Type B pancreatic cell (in vitro differentiated cells): Measurements from ENCODE around the gene FPGT. TPM values are rescaled to one million over a fixed set of nuclear protein-coding genes. Genes with fewer than 3 reads are reported as not detected.

ENCODE experiments used
- DNase-seq: peaks from one replicate; pipeline ENCODE4 v3.0.0; 2021; ENCODE audit warnings: mixed read lengths; ENCODE audit not compliant: unreplicated experiment; ENCODE audit errors: extremely low spot score
- H3K27ac Mint-ChIP-seq: 2 replicates; pipeline ENCODE4 v1.8.0; 2021; ENCODE audit warnings: mild to moderate bottlenecking, mixed read lengths
- H3K27me3 Mint-ChIP-seq: 2 replicates; pipeline ENCODE4 v1.8.0; 2021; ENCODE audit warnings: mixed read lengths
- H3K36me3 Mint-ChIP-seq: 2 replicates; pipeline ENCODE4 v1.8.0; 2021; ENCODE audit warnings: mixed read lengths
- H3K4me1 Mint-ChIP-seq: one replicate; pipeline ENCODE4 v1.8.0; 2021; ENCODE audit warnings: mixed read lengths; ENCODE audit not compliant: unreplicated experiment
- H3K4me3 Mint-ChIP-seq: 2 replicates; pipeline ENCODE4 v1.8.0; 2021; ENCODE audit warnings: mild to moderate bottlenecking, mixed read lengths
- H3K9me3 Mint-ChIP-seq: 2 replicates; pipeline ENCODE4 v1.8.0; 2021; ENCODE audit warnings: mixed read lengths
- CTCF ChIP-seq: fragments of 200-600 bp; sonication (generic); conservative IDR thresholded peaks from 2 replicates; pipeline ENCODE4 v1.5.0; 2021; ENCODE audit warnings: antibody characterized with exemption, mild to moderate bottlenecking
- total RNA-seq: library from RNA; stranded (reverse); gene quantifications from 2 replicates; pipeline ENCODE4 v1.2.1, GENCODE V29; 2021; ENCODE audit warnings: low replicate concordance

FPGT gene
- total RNA-seq, 1 donor from 2014 or later = 16.5 TPM

- no peaks in the 10 kb centered on the region for H3K9me3 Mint-ChIP-seq
- no peak for TF ChIP-seq CTCF
- H3K27ac Mint-ChIP-seq = no peak overlapping the region
- no peak for DNase-seq
- H3K27me3 Mint-ChIP-seq = no peaks in the 10 kb centered on the region
- H3K36me3 Mint-ChIP-seq = no peaks in the 10 kb centered on the region
- H3K4me3 Mint-ChIP-seq = no peak overlapping the region
- H3K4me1 Mint-ChIP-seq = peaks cover under 1% of the 10 kb centered on the region
These were observed 4.1 kb upstream of the FPGT start for GRCh38 chr1:74193908-74194307.

DNA sequence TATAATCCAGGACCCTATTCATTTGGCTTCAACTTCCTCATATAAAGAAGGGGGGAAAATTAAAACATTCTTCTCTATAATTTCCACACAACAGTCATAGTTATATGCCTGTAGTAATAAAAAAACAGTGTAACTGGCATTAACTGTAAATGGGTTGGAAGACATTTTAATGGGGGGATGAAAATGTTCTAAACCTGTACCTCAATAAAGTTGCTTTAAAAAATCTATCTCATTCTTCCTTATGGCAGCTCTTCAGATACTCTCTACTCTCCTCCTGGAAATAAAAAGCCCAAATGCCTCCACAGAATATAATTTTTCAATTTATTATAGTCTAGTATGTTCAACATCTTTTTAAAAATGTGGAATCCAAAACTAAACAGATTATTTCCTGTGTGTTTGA, 2.7 kb upstream of the FPGT start:
- Mint-ChIP-seq H3K4me1 (peaks cover 7% of the 10 kb centered on the region), H3K27ac (no peak overlapping the region), H3K4me3 (no peak overlapping the region), H3K27me3 (no peaks in the 10 kb centered on the region), H3K36me3 (no peaks in the 10 kb centered on the region), H3K9me3 (no peaks in the 10 kb centered on the region)
- no peak for DNase-seq
- no peak for TF ChIP-seq CTCF

GRCh38 chr1:74197255-74197654, 787 bp upstream of the FPGT start:
- peak overlapping the region; percentile 95 for H3K27ac Mint-ChIP-seq

DNA sequence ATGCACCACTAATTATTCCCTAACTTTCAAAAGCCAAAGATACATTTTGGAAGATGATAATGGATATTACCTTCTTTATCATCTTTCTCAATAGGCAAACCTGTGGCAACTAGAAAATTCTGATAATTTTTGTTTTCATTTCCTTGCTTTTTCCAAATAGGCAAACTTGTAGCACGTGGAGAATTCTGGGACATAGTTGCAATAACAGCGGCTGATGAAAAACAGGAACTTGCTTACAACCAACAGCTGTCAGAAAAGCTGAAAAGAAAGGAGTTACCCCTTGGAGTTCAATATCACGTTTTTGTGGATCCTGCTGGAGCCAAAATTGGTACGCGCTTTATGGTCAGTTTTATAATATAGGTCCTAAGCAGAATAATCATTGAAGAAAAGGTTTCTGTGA, 1.5 kb downstream of the FPGT start:
- Mint-ChIP-seq H3K4me3 (peak overlapping the region; percentile 89), H3K4me1 (peaks cover 7% of the 10 kb centered on the region), H3K36me3 (peaks cover 2% of the 10 kb centered on the region), H3K9me3 (no peaks in the 10 kb centered on the region), H3K27me3 (no peaks in the 10 kb centered on the region), H3K27ac (no peak overlapping the region)
- DNase-seq = no peak
- TF ChIP-seq CTCF = no peak

More at GRCh38 chr1:74197255-74197654, 787 bp upstream of the FPGT start:
- DNase-seq = no peak
- Mint-ChIP-seq H3K9me3 (no peaks in the 10 kb centered on the region), H3K4me3 (peak overlapping the region; percentile 89), H3K27me3 (no peaks in the 10 kb centered on the region), H3K4me1 (peaks cover 7% of the 10 kb centered on the region), H3K36me3 (no peaks in the 10 kb centered on the region)
- no peak for TF ChIP-seq CTCF

DNA sequence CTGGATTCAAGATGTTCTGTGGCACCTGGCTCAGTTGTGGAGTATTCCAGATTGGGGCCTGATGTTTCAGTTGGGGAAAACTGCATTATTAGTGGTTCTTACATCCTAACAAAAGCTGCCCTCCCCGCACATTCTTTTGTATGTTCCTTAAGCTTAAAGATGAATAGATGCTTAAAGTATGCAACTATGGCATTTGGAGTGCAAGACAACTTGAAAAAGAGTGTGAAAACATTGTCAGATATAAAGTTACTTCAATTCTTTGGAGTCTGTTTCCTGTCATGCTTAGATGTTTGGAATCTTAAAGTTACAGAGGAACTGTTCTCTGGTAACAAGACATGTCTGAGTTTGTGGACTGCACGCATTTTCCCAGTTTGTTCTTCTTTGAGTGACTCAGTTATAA, 7.2 kb downstream of the FPGT start:
- DNase-seq = no peak
- Mint-ChIP-seq H3K36me3 (peaks cover 4% of the 10 kb centered on the region), H3K27me3 (no peaks in the 10 kb centered on the region), H3K4me1 (no peaks in the 10 kb centered on the region), H3K9me3 (no peaks in the 10 kb centered on the region), H3K4me3 (no peak overlapping the region), H3K27ac (no peak overlapping the region)
- TF ChIP-seq CTCF = no peak

GRCh38 chr1:74215229-74215628, 17.2 kb downstream of the FPGT start:
- H3K9me3 Mint-ChIP-seq = no peaks in the 10 kb centered on the region
- no peak overlapping the region for H3K4me3 Mint-ChIP-seq
- H3K36me3 Mint-ChIP-seq = no peaks in the 10 kb centered on the region
- no peak for DNase-seq
- H3K27me3 Mint-ChIP-seq = no peaks in the 10 kb centered on the region
- no peak overlapping the region for H3K27ac Mint-ChIP-seq
- TF ChIP-seq CTCF = no peak
- H3K4me1 Mint-ChIP-seq = no peaks in the 10 kb centered on the region
